ENCODE results near the gene MAGEA8. TPM values are rescaled to one million over a fixed set of nuclear protein-coding genes. Genes with fewer than 3 reads are reported as not detected.

The MAGEA8 gene
- total and polyA plus RNA-seq, 9 of the 15 experiments (the other 6 are each of a cell fraction or from before 2014, with no cell fraction given): 0.49 to 4.6 (median 1.9) TPM

DNA sequence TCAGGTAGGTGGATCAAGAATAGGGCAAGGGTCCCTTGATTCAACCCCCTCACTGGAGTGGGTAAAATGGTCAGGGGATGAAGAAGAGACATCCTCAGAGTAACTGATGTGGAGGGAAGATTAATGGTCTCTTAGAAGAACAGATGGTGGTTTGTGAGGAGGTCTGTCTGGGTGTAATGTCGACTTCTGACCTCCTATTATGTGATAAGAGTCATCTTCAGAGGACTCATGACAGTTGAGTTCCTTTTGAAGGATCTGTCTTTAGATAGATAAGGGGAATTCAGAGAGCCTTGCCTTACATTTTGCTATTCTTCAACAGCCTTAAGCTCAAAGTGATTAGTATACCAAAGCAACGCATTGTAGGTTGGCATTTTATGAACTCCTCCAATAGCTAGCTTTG lies 27.1 kb upstream of the MAGEA8 start (continued):
- TF ChIP-seq CBX2 (IDR thresholded peaks at IDR 0.05; ENCODE audit: insufficient read depth, low read length, poor library complexity, severe bottlenecking): no peak
- no peak for TF ChIP-seq ZNF197 (CRISPR knock-in tag; IDR thresholded peaks at IDR 0.05; ENCODE audit: low read depth)
- no peak for TF ChIP-seq DNMT1 (IDR thresholded peaks at IDR 0.05)
- TF ChIP-seq, protein P1, sequence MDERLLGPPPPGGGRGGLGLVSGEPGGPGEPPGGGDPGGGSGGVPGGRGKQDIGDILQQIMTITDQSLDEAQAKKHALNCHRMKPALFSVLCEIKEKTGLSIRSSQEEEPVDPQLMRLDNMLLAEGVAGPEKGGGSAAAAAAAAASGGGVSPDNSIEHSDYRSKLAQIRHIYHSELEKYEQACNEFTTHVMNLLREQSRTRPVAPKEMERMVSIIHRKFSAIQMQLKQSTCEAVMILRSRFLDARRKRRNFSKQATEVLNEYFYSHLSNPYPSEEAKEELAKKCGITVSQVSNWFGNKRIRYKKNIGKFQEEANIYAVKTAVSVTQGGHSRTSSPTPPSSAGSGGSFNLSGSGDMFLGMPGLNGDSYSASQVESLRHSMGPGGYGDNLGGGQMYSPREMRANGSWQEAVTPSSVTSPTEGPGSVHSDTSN (CRISPR knock-in tag; IDR thresholded peaks at IDR 0.05; ENCODE audit: low read depth): no peak
- TF ChIP-seq, protein P1 (tag; conservative IDR thresholded peaks at IDR 0.05; ENCODE audit: low read depth): peak; percentile 60
- TF ChIP-seq ZNF133 (CRISPR knock-in tag; IDR thresholded peaks at IDR 0.05): no peak
- TF ChIP-seq, protein P2, sequence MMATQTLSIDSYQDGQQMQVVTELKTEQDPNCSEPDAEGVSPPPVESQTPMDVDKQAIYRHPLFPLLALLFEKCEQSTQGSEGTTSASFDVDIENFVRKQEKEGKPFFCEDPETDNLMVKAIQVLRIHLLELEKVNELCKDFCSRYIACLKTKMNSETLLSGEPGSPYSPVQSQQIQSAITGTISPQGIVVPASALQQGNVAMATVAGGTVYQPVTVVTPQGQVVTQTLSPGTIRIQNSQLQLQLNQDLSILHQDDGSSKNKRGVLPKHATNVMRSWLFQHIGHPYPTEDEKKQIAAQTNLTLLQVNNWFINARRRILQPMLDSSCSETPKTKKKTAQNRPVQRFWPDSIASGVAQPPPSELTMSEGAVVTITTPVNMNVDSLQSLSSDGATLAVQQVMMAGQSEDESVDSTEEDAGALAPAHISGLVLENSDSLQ (IDR thresholded peaks at IDR 0.05): peak; percentile 63
- TF ChIP-seq NFIC (IDR thresholded peaks at IDR 0.05): peak; percentile 53
- TF ChIP-seq TEAD4 (IDR thresholded peaks at IDR 0.05; ENCODE audit: low read length): peak; percentile 90
- TF ChIP-seq TEAD4 (CRISPR knock-in tag; IDR thresholded peaks at IDR 0.05; ENCODE audit: borderline replicate concordance): no peak
- TF ChIP-seq KLF1 (tag; IDR thresholded peaks at IDR 0.05): no peak
- no peak for TF ChIP-seq ZFX (CRISPR knock-in tag; IDR thresholded peaks at IDR 0.05)
- TF ChIP-seq PML (IDR thresholded peaks at IDR 0.05; ENCODE audit: low read length): peak; percentile 65; the same call in 1 of the 2 replicates
- TF ChIP-seq NCOR1 (IDR thresholded peaks at IDR 0.05): peak; percentile 73
- no peak for TF ChIP-seq CREB1 (IDR thresholded peaks at IDR 0.05)
- no peak for TF ChIP-seq CREB1 (CRISPR knock-in tag; IDR thresholded peaks at IDR 0.05)
- no peak for TF ChIP-seq NR2C1 (IDR thresholded peaks at IDR 0.05)
- peak; percentile 55; the same call in 1 of the 2 replicates for TF ChIP-seq NR2C1 (tag; IDR thresholded peaks at IDR 0.05)
- no peak for TF ChIP-seq NFIX (CRISPR knock-in tag; IDR thresholded peaks at IDR 0.05; ENCODE audit: low read depth)
- peak; percentile 61 for TF ChIP-seq SOX6 (IDR thresholded peaks at IDR 0.05)
- 0 out of 4 replicates have a peak, but pooled peaks of 1 of the 2 experiments have one; percentile 30 for TF ChIP-seq HDAC1 (IDR thresholded peaks at IDR 0.05)
- peak; percentile 69 for TF ChIP-seq SMARCA4 (IDR thresholded peaks at IDR 0.05)
- peak; percentile 57; the same call in 1 of the 2 replicates for TF ChIP-seq POLR2AphosphoS5 (IDR thresholded peaks at IDR 0.05; ENCODE audit: control insufficient read depth, insufficient read depth, low read depth, low read length)
- no peak for TF ChIP-seq COPS2 (conservative IDR thresholded peaks at IDR 0.05)
- TF ChIP-seq EP300 (IDR thresholded peaks at IDR 0.05; ENCODE audit: low read length): peak; percentile 55; the same call in 1 of the 2 replicates
- peak; percentile 91 for TF ChIP-seq CBFA2T3 (IDR thresholded peaks at IDR 0.05)
- TF ChIP-seq RBM15 (IDR thresholded peaks at IDR 0.05; ENCODE audit: insufficient read depth, low read length): no peak
- peak; percentile 65; the same call in 1 of the 2 replicates for TF ChIP-seq CTBP1 (IDR thresholded peaks at IDR 0.05; ENCODE audit: borderline replicate concordance)
- no peak for TF ChIP-seq NCOA1 (IDR thresholded peaks at IDR 0.05; ENCODE audit: low read depth)

Measured in K562 (cell line).